Lower leg skin (tissue), 3 donors: ENCODE measurements around the gene C19orf12.

ENCODE experiments used
- CTCF ChIP-seq, 3 donors: fragments of 450-650 bp; IDR thresholded peaks; one replicate each; pipeline ENCODE4 v1.5.1; 2016; ENCODE audit warnings: antibody characterized with exemption in 3 of 3, mild to moderate bottlenecking in 3 of 3, moderate library complexity in 2 of 3
- POLR2A ChIP-seq, 2 donors: fragments of 450-650 bp; IDR thresholded peaks; one replicate each; pipeline ENCODE4 v1.6.1; 2016 to 2017; ENCODE audit warnings: antibody characterized with exemption in 2 of 2, mild to moderate bottlenecking in 1 of 2, moderate library complexity in 1 of 2

- TF ChIP-seq POLR2A (IDR thresholded peaks at IDR 0.05) (no peak), CTCF (IDR thresholded peaks at IDR 0.05) (no peak)
These were observed 24.2 kb downstream of the C19orf12 start for GRCh38 chr19:29690842-29691241.
